ENCODE data around the gene TNPO3.

GRCh38 chr7:129074361-129074871 lies 19.5 kb upstream of the TNPO3 start:
- TF ChIP-seq CTCF (conservative IDR thresholded peaks at IDR 0.05; ENCODE audit: low read length) (no peak), EZH2phosphoT487 (IDR thresholded peaks at IDR 0.05; ENCODE audit: borderline replicate concordance, low read depth, low read length) (no peak)
